Activated CD8-positive, alpha-beta T cell treated with anti-CD3 and anti-CD28 coated beads for 36 hours (primary cell): ENCODE measurements around the gene RNF115. TPM values are rescaled to one million over a fixed set of nuclear protein-coding genes. Genes with fewer than 3 reads are reported as not detected.
"Not testable (repeated sequence)": the region's sequence is repeated elsewhere in the genome, so short reads cannot be mapped to it uniquely, and the experiment has no call there.

Experiments
- ATAC-seq: fragments of 200-7000 bp; cut with Tn5 transposase; one replicate; pipeline ENCODE4 v1.10.0; 2021; ENCODE audit warnings: mild to moderate bottlenecking, moderate library complexity
- CTCF ChIA-PET: fragments of 350-600 bp; sonication (Branson Sonifier 250); formaldehyde crosslinking; loops from one replicate; lab custom pipeline; 2021; ENCODE audit warnings: antibody characterized with exemption; lab: Charles Lee
- POLR2A ChIA-PET: fragments of 350-600 bp; sonication (Branson Sonifier 250); formaldehyde crosslinking; loops from one replicate; lab custom pipeline; 2021; ENCODE audit warnings: antibody characterized with exemption; lab: Charles Lee
- DNase-seq: peaks from one replicate; pipeline ENCODE4 v3.0.0-alpha.2; 2020
- H3K27ac Mint-ChIP-seq: one replicate; pipeline ENCODE4 v1.8.0; 2021; ENCODE audit warnings: mild to moderate bottlenecking, mixed read lengths
- H3K27me3 Mint-ChIP-seq: one replicate; pipeline ENCODE4 v1.8.0; 2021; ENCODE audit warnings: mixed read lengths
- H3K36me3 Mint-ChIP-seq: one replicate; pipeline ENCODE4 v1.8.0; 2021; ENCODE audit warnings: low read depth, mixed read lengths
- H3K4me1 Mint-ChIP-seq: one replicate; pipeline ENCODE4 v1.8.0; 2021; ENCODE audit warnings: low read depth, mixed read lengths
- H3K4me3 Mint-ChIP-seq: one replicate; pipeline ENCODE4 v1.8.0; 2021; ENCODE audit warnings: mild to moderate bottlenecking, moderate library complexity, mixed read lengths
- H3K9me3 Mint-ChIP-seq: one replicate; pipeline ENCODE4 v1.8.0; 2021; ENCODE audit warnings: mixed read lengths
- intact Hi-C: fragments of 100-400 bp; cut with micrococcal nuclease; formaldehyde crosslinking; loops from one replicate; pipeline ENCODE4 v1.10.0; 2022
- total RNA-seq, 2 experiments: library from RNA; stranded (reverse); gene quantifications; one replicate each; pipeline ENCODE4 v1.2.3, GENCODE V29; 2021
- TF ChIP-seq, protein P1 (sequence below): fragments of 200-600 bp; IDR thresholded peaks from one replicate; pipeline ENCODE4 v1.8.0; 2022; ENCODE audit warnings: antibody characterized with exemption, mild to moderate bottlenecking

The RNF115 gene
- total RNA-seq, 2 experiments from 2014 or later: 12.6 to 13.1 TPM

DNA sequence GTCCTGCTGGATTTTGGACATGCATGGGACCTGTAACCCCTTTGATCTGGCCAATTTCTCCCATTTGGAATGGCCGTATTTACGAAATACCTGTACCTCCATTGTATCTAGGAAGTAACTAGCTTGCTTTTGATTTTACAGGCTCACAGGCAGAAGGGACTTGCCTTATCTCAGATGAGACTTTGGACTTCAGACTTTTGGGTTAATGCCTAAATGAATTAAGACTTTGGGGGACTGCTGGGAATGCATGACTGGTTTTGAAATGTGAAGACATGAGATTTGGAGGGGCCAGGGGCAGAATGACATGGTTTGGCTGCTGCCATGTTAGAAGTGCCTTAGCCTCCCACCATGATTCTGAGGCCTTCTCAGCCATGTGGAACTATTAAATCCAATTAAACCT is 61.9 kb downstream of the RNF115 start:
- ATAC-seq, intact Hi-C loops, POLR2A ChIA-PET, H3K4me1 Mint-ChIP-seq, H3K27me3 Mint-ChIP-seq, CTCF ChIA-PET, H3K4me3 Mint-ChIP-seq, DNase-seq, H3K9me3 Mint-ChIP-seq, H3K27ac Mint-ChIP-seq: not testable (repeated sequence)
- H3K36me3 Mint-ChIP-seq: peaks cover 35% of the 10 kb centered on the region

DNA sequence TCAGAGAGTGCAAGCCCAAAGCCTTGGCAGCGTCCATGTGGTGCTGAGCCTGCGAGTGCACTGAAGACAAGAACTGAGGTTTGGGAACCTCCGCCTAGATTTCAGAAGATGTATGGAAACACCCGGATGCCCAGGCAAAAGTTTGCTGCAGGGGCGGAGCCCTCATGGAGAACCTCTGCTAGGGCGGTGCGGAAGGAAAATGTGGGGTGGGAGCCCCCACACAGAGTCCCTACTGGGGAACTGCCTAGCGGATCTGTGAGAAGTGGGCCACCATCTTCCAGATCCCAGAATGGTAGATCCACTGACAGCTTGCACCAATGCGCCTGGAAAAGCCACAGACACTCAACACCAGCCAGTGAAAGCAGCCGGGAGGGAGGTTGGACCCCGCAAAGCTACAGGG is 62.4 kb downstream of the RNF115 start:
- H3K4me1 Mint-ChIP-seq, H3K27ac Mint-ChIP-seq, CTCF ChIA-PET, POLR2A ChIA-PET, intact Hi-C loops, H3K27me3 Mint-ChIP-seq, H3K4me3 Mint-ChIP-seq, ATAC-seq, H3K9me3 Mint-ChIP-seq, DNase-seq: not testable (repeated sequence)
- H3K36me3 Mint-ChIP-seq: peaks cover 35% of the 10 kb centered on the region

DNA sequence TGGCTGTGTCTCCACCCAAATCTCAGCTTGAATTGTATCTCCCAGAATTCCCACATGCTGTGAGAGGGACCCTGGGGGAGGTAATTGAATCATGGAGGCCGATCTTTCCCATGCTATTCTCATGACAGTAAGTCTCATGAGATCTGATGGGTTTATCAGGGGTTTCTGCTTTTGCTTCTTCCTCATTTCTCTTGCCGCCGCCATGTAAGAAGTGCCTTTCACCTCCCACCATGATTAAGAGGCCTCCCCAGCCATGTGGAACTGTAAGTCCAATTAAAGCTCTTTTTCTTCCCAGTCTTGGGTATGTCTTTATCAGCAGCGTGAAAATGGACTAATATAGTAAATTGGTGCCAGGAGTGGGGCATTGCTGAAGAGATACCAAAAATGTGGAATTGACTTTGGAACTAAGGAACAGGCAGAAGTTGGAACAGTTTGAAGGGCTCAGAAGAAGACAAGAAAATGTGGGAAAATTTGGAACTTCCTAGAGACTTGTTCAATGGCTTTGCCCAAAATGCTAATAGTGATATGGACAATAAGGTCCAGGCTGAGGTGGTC is 63.4 kb downstream of the RNF115 start:
- ATAC-seq, H3K27ac Mint-ChIP-seq, H3K9me3 Mint-ChIP-seq, DNase-seq, intact Hi-C loops, H3K27me3 Mint-ChIP-seq, CTCF ChIA-PET, H3K4me1 Mint-ChIP-seq, H3K4me3 Mint-ChIP-seq: not testable (repeated sequence)
- H3K36me3 Mint-ChIP-seq: peaks cover 36% of the 10 kb centered on the region
- POLR2A ChIA-PET: interaction anchor here (0.9 kb wide), 1 partner anchor 39 kb away, joined by 3 read pairs; no protein-coding TSS in a partner anchor

DNA sequence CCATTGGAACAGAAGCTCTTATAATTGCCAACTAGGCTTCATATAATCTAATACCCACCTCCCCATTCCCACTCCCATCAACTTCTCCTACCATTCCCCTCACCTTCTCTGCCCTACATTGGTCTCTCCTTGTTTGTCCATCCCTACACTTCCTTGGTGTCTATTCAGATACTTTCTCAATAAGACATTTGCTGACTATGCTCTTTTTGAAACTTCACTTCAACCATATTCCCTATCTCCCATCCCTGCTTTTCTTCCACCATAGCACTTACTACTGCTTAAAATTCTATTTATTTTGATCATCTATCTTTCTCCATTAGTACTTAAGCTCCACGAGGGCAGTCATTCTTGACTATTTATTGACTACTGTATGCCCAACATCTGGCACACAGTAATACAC is 64.2 kb downstream of the RNF115 start:
- Mint-ChIP-seq H3K27me3 (no peaks in the 10 kb centered on the region), H3K4me3 (no peak overlapping the region), H3K36me3 (peaks cover 37% of the 10 kb centered on the region), H3K9me3 (peaks cover 4% of the 10 kb centered on the region), H3K27ac (no peak overlapping the region), H3K4me1 (peaks cover 9% of the 10 kb centered on the region)
- TF ChIP-seq, protein P1, sequence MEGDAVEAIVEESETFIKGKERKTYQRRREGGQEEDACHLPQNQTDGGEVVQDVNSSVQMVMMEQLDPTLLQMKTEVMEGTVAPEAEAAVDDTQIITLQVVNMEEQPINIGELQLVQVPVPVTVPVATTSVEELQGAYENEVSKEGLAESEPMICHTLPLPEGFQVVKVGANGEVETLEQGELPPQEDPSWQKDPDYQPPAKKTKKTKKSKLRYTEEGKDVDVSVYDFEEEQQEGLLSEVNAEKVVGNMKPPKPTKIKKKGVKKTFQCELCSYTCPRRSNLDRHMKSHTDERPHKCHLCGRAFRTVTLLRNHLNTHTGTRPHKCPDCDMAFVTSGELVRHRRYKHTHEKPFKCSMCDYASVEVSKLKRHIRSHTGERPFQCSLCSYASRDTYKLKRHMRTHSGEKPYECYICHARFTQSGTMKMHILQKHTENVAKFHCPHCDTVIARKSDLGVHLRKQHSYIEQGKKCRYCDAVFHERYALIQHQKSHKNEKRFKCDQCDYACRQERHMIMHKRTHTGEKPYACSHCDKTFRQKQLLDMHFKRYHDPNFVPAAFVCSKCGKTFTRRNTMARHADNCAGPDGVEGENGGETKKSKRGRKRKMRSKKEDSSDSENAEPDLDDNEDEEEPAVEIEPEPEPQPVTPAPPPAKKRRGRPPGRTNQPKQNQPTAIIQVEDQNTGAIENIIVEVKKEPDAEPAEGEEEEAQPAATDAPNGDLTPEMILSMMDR: no peak
- intact Hi-C loops: no loop called here
- CTCF ChIA-PET: no interaction called here
- no peak for DNase-seq
- no peak for ATAC-seq
- POLR2A ChIA-PET: interaction anchor here (0.9 kb wide), 1 partner anchor 39 kb away, joined by 3 read pairs; no protein-coding TSS in a partner anchor

DNA sequence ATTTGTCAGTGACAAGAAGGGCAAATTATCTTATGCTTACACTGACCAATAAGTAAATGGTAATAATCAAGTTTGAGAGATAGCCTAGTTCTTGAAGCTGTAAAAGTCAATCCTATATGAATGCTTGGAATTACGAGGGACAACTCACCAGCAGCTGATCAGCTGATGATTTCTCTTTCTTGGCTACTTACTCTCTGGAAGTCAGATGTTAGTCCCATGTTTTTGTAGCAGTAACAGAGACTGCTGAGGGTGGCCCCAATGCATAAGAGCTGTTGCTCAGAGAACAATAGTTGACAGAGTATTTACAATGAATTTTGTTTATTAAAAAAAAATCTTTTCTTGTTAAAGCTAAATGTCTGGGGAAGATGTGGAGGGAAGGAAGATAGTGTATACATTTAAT is 65.3 kb downstream of the RNF115 start:
- H3K27me3 Mint-ChIP-seq: no peaks in the 10 kb centered on the region
- intact Hi-C loops: no loop called here
- peaks cover 39% of the 10 kb centered on the region for H3K36me3 Mint-ChIP-seq
- no peak overlapping the region for H3K4me3 Mint-ChIP-seq
- H3K4me1 Mint-ChIP-seq: peaks cover 9% of the 10 kb centered on the region
- TF ChIP-seq, protein P1: no peak
- H3K27ac Mint-ChIP-seq: no peak overlapping the region
- H3K9me3 Mint-ChIP-seq: peaks cover 4% of the 10 kb centered on the region
- CTCF ChIA-PET: interaction anchor here (0.6 to 2.3 kb wide), 5 partner anchors 11 to 263 kb away, joined by 3 to 8 read pairs (median 4); partner anchors contain the start of gene NUDT17
- POLR2A ChIA-PET: interaction anchor here (2.0 kb wide), 1 partner anchor 23 kb away, joined by 5 read pairs; no protein-coding TSS in a partner anchor
- DNase-seq (no peak), ATAC-seq (no peak)

DNA sequence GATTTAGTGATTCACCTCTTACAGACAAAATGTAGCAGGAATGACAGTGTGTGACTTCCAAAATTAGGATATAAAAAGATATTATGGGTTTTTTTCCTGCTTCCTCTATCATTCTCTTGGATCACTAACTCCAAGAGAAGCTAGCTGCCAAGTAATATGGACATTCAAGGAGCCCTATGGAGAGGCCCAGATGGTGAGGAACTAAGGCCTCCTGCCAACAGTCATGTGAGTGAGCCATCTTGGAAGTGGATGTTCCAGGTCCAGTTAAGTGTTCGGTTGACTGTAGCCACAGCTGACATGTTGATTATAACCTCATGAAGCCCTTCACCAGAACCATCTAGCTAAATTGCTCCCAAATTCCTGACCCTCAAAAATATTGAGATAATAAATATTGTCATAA is 65.8 kb downstream of the RNF115 start:
- DNase-seq (no peak), ATAC-seq (no peak)
- Mint-ChIP-seq H3K36me3 (peaks cover 39% of the 10 kb centered on the region), H3K27me3 (no peaks in the 10 kb centered on the region), H3K4me1 (peaks cover 9% of the 10 kb centered on the region), H3K4me3 (no peak overlapping the region), H3K27ac (no peak overlapping the region), H3K9me3 (peaks cover 4% of the 10 kb centered on the region)
- ChIA-PET POLR2A (interaction anchor here (2.0 kb wide), 1 partner anchor 22 kb away, joined by 5 read pairs; no protein-coding TSS in a partner anchor), CTCF (interaction anchor here (1.1 to 2.3 kb wide), 5 partner anchors 11 to 87 kb away, joined by 3 to 8 read pairs (median 4); partner anchors contain the start of gene NUDT17)
- intact Hi-C loops: no loop called here
- TF ChIP-seq, protein P1: no peak
